CMK (cell line): ENCODE results near the gene ZNF609.
"Not testable (repeated sequence)": the region's sequence is repeated elsewhere in the genome, so short reads cannot be mapped to it uniquely, and the experiment has no call there.

ENCODE experiments used
- DNase-seq: peaks from one replicate; pipeline ENCODE4 v3.0.0-alpha.2; 2010; ENCODE audit warnings: low read depth

Gene ZNF609

GRCh38 chr15:64586259-64586870 is 126.0 kb downstream of the ZNF609 start:
- no peak for DNase-seq

GRCh38 chr15:64586984-64587383 is 126.6 kb downstream of the ZNF609 start:
- DNase-seq = no peak

GRCh38 chr15:64589435-64590084 is 129.2 kb downstream of the ZNF609 start:
- no peak for DNase-seq

GRCh38 chr15:64592845-64593244 is 132.5 kb downstream of the ZNF609 start:
- not testable (repeated sequence) for DNase-seq

GRCh38 chr15:64596701-64597476 is 136.5 kb downstream of the ZNF609 start:
- DNase-seq = no peak

- DNase-seq = no peak
Measured at GRCh38 chr15:64597477-64597822, 137.1 kb downstream of the ZNF609 start.

- DNase-seq = no peak
Measured at GRCh38 chr15:64599226-64599625, 138.8 kb downstream of the ZNF609 start.

- DNase-seq = no peak
Measured at GRCh38 chr15:64599716-64600115, 139.3 kb downstream of the ZNF609 start.

GRCh38 chr15:64600794-64601193 is 140.4 kb downstream of the ZNF609 start:
- DNase-seq = no peak

GRCh38 chr15:64604319-64604718 is 143.9 kb downstream of the ZNF609 start:
- no peak for DNase-seq

GRCh38 chr15:64607416-64607815 is 147.0 kb downstream of the ZNF609 start:
- not testable (repeated sequence) for DNase-seq

GRCh38 chr15:64610257-64610919 is 150.0 kb downstream of the ZNF609 start:
- DNase-seq = no peak

GRCh38 chr15:64611085-64611725 is 150.8 kb downstream of the ZNF609 start:
- DNase-seq = no peak

GRCh38 chr15:64614519-64614918 is 154.1 kb downstream of the ZNF609 start:
- DNase-seq = no peak

- no peak for DNase-seq
Measured at GRCh38 chr15:64617727-64618126, 157.3 kb downstream of the ZNF609 start.

- no peak for DNase-seq
Measured at GRCh38 chr15:64618138-64618537, 157.8 kb downstream of the ZNF609 start.

GRCh38 chr15:64618540-64618939 is 158.2 kb downstream of the ZNF609 start:
- DNase-seq = no peak

GRCh38 chr15:64619880-64620839 is 159.8 kb downstream of the ZNF609 start:
- DNase-seq = no peak

- DNase-seq = no peak
Measured at GRCh38 chr15:64621056-64621455, 160.7 kb downstream of the ZNF609 start.

- DNase-seq = peak; percentile 11
Measured at GRCh38 chr15:64622410-64623260, 162.3 kb downstream of the ZNF609 start.
